ENCODE measurements around the gene PI4K2B.
A peak's percentile ranks its signal among the peaks of the same experiment; 100 is the strongest.
"Not testable (repeated sequence)": the region's sequence is repeated elsewhere in the genome, so short reads cannot be mapped to it uniquely, and the experiment has no call there.

PI4K2B gene

DNA sequence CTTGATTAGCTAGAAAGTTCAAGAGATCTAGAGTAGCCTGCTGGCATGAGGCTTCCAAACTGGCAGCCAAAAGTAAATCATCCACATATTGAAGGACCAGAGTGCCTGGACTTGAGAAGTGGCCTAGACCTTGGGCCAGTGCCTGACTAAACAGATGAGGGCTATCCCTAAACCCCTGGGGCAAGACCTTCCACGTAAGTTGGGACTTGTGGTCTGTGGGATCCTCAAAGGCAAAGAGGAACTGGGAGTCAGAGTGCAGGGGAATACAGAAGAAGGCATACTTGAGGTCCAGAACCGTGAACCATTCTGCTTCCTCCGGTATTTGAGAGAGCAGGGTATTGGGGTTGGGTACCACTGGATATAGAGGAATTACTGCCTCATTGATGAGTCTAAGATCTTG lies 8.4 kb downstream of the PI4K2B start:
- not testable (repeated sequence) for DNase-seq (ENCODE audit: low read depth)

- DNase-seq (ENCODE audit: low read depth) = no peak
Observed at GRCh38 chr4:25245181-25245580, 11.3 kb downstream of the PI4K2B start.

DNA sequence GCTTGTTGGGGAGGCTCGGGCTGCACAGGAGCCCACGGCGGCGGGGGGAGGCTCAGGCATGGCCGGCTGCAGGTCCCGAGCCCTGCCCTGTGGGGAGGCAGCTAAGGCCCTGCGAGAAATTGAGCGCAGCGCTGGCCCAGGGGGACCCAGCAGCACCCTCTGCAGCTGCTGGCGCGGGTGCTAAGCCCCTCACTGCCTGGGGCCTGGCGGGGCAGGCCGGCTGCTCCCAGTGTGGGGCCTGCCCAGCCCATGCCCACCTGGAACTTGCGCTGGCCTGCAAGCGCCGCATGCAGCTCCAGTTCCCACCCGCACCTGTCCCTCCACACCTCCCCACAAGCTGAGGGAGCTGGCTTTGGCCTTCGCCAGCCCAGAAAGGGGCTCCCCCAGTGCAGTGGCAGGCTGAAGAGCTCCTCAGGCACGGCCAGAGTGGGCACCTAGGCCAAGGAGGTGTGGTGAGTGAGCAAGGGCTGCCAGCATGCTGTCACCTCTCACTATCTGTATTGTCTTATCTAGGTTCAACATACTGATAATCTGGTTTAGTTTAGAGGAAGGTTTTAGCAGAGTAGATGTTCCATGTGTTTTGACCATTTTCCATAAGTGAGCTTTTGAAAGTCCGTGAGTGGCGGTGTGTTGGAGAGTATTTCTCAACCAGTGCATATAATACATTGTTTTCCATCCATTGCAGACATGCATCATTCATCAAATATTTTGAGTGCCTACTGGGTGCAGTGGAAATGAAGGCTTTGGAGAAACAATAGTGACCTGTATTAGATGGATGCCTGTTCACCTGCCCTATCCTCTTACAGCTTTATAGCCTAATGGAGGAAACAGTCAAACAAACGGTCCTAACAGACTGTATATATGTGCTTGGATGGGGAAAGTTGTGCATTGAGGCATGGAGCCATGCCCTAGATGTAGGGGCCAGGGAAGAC lies 13.1 kb downstream of the PI4K2B start:
- DNase-seq (ENCODE audit: low read depth) = no peak

GRCh38 chr4:25248875-25249274 lies 15.0 kb downstream of the PI4K2B start:
- not testable (repeated sequence) for DNase-seq (ENCODE audit: low read depth)

DNA sequence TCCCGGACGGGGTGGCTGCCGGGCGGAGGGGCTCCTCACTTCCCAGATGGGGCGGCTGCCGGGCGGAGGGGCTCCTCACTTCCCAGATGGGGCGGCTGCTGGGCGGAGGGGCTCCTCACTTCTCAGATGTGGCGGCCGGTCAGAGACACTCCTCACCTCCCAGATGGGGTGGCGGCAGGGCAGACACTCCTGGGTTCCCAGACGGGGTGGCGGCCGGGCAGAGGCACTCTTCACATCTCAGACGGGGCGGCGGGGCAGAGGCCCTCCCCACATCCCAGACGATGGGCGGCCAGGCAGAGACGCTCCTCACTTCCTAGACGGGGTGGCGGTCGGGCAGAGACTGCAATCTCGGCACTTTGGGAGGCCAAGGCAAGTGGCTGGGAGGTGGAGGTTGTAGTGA lies 15.7 kb downstream of the PI4K2B start:
- not testable (repeated sequence) for DNase-seq (ENCODE audit: low read depth)

DNA sequence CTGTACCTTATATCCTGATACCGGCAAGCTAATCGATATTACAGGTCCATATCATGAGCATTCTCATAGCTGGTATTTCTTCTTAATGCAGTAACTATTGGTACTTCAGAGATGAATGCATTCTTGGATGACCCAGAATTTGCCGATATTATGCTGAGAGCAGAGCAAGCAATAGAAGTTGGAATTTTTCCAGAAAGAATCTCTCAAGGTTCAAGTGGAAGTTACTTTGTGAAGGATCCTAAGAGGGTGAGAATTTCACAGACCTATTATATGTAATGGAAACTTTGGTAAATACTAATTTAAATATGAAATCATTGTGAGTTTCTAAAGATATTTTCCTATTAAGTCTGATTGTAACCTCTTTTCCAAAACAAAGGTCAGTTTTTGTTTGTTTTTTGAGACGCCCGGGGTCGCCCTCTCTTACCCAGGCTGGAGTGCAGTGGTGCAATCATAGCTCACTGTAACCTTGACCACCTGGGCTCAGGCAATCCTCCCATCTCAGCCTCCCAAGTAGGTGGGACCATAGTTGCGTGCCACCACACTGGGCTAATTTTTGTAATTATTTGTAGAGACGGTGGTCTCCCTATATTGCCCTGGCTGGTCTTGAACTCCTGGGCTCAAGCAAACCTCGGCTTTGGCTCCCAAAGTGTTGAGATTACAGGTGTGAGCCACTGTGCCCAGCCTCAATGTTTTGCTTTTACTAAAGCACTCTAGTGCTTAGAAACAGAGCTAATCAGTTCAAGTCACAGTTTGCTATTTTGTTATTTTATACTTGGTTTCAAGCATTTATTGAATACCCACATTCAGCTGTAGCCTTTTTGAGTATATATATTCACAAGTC lies 18.6 kb downstream of the PI4K2B start:
- no peak for DNase-seq (ENCODE audit: low read depth)

- peak; percentile 1 for DNase-seq (ENCODE audit: low read depth)
Observed at GRCh38 chr4:25253071-25253445, 19.2 kb downstream of the PI4K2B start.

DNA sequence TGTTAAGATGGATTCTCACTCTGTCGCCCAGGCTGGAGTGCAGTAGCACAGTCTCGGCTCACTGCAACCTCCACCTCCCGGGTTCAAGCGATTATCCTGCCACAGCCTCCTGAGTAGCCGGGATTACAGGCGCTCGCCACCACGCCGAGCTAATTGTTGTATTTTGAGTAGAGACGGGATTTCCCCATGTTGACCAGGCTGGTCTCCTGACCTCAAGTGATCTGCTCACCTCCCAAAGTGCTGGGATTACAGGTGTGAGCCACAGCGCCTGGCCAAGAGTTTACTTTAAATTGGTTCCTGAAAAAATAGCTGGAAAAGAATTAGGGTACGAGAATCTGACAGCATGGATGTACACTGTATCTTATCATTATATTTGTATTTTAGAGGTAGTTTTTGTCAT lies 20.0 kb downstream of the PI4K2B start:
- DNase-seq (ENCODE audit: low read depth) = not testable (repeated sequence)

- peak; percentile 49 for DNase-seq (ENCODE audit: low read depth)
Observed at GRCh38 chr4:25258980-25259578, 25.2 kb downstream of the PI4K2B start.

- no peak for DNase-seq (ENCODE audit: low read depth)
Observed at GRCh38 chr4:25271866-25272265, 38.0 kb downstream of the PI4K2B start.

DNA sequence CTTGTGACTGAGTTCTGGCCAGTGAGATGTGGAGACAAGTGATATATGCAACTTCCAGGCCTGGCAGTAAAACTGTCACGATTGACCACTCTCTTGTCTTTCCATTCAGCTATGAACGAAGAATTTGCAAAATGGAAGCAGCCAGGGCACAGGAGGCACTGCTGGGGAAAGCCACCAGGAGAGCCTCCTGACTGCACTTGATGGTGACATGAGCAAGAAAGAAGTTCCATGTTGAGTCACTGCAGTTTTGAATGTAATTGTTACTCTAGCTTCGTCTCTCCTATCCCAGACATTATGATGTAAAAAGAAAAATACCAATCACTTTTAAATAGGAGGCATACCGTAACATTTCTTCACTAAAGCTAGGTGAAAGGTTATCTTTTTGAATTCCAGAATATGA lies 46.4 kb downstream of the PI4K2B start:
- no peak for DNase-seq (ENCODE audit: low read depth)

DNA sequence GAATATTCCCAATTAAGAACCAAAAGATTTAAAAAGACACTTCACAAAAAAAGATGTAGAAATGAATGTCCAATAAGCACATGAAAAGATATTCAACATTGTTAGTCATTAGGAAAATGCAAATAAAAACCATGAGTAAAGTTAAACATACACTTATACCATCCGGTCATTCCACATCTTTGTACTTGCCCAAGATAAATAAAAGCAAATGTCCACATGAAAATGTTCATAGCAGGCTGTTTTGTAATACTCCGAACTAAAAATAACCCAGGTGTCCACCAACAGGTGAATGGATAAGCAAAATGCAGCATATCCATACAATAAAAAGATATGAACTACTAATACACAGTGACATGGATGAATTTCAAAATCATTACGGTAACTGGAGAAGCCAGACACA lies 50.1 kb downstream of the PI4K2B start:
- no peak for DNase-seq (ENCODE audit: low read depth)

- no peak for DNase-seq (ENCODE audit: low read depth)
Observed at GRCh38 chr4:25284466-25284865, 50.6 kb downstream of the PI4K2B start.

- peak; percentile 16 for DNase-seq (ENCODE audit: low read depth)
Observed at GRCh38 chr4:25290490-25291067, 56.7 kb downstream of the PI4K2B start.

GRCh38 chr4:25291158-25291733 lies 57.4 kb downstream of the PI4K2B start:
- DNase-seq (ENCODE audit: low read depth) = no peak

DNA sequence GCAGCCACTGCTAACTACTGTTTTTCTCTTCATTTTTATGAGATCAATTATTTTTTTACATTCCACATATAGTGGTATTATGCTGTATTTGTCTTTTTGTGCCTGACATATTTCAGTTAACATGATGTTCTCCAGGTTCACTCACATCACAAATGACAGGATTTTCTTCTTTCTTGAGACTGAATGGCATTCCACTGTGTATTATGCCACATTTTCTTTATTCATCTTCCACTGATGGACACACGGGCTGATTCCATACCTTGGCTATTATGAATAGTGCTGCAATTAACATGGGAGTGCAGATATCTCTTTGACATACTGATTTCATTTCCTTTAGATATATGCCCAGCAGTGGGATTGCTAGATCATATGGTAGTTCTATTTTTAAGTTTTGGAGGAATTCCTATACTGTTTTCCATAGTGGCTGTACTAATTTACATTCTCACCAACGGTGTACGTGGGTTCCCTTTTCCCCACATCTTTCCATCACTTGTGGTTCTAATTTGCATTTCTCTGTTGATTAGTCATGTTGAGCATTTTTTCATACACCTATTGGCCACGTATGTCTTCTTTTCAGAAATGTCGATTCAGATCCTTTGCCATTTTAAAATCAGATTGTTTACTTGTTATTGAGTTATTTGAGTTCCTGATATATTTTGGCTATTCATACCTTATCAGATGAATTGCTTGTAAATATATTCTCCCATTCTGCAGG lies 63.9 kb downstream of the PI4K2B start:
- no peak for DNase-seq (ENCODE audit: low read depth)

DNA sequence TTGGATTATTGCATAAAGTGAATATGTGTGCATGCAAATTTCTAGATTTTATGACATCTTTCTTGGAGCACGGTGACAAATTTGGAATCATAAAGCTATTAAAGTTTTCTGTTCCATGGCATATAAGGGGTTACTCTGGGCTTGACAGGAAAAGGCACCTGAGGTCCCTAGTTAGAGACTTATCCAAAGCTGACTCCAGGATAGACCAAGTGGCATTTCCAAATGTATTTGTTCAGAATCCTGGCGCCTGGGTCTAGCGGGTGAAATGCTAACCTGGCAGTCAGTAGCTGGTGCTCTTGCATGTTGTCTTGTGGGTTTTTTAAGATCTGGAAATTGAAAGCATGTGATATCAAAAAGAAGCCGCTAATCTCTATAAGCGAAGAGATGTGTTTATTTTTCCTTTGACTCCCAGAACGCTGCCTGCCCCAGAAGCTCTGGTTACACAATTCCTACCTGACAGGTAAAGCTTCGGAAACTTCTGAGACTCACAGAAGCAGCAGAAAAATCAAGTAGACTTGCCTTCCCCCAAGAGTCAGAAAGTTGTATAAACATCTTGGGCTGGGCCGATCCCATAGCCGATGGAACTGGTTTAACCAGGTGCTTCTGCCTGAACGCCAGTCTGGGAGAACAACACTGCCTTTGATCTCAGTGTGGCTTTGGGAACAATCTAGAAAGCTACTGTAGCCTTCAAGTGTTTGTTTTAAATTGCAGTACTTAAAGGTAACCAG lies 65.8 kb downstream of the PI4K2B start:
- no peak for DNase-seq (ENCODE audit: low read depth)

- no peak for DNase-seq (ENCODE audit: low read depth)
Observed at GRCh38 chr4:25301471-25301870, 67.6 kb downstream of the PI4K2B start.

DNA sequence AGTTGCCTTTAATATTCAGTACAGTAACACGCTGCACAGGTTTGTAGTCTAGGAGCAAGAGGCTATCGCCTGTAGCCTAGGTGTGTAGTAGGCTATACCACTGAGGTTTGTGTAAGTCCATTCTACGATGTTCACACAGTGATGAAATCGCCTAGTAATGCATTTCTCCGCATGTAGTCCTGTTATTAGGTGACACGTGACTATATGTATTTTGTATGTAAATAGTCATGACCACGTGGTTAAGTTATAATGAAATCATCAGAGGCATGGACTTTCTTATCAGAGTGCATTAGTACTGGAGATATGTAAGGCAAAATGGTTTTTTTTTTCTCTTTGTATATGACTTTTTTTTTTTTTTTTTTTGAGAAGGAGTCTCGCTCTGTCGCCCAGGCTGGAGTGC lies 68.8 kb downstream of the PI4K2B start:
- no peak for DNase-seq (ENCODE audit: low read depth)

DNA sequence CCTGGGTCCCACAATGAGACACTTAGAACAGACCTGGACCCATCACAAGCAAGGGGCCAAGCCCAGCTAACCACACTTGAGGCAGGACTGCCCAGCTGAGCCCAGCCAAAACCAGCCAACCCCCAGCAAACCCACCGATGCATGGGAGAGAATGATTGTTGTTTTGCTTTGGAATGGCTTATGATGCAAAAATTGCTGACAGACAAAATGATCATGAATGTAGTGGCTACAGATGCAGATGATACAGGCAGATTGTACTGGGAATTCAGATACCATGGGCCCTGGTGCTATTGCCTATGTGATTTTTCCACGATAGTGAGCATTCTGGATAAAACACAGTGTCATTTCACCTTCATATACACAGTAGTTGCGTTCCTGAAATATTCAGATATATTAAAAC lies 69.7 kb downstream of the PI4K2B start:
- no peak for DNase-seq (ENCODE audit: low read depth)

Measured in EH (cell line).